Transverse colon (tissue), 4 donors: ENCODE results near the gene CREBZF.

Experiments used
- EP300 ChIP-seq: sonication (generic); formaldehyde crosslinking; IDR thresholded peaks from one replicate; pipeline ENCODE4 v1.6.1; 2017; ENCODE audit warnings: antibody characterized with exemption, low read depth
- POLR2A ChIP-seq: fragments of 450-650 bp; IDR thresholded peaks from one replicate; pipeline ENCODE4 v1.6.1; 2016; ENCODE audit warnings: antibody characterized with exemption, mild to moderate bottlenecking, moderate library complexity
- POLR2AphosphoS5 ChIP-seq, 3 donors: sonication (generic); formaldehyde crosslinking; IDR thresholded peaks; one replicate each; pipeline ENCODE4 v1.6.1; 2016; ENCODE audit warnings: antibody characterized with exemption in 3 of 3
- TF ChIP-seq, protein P1 (sequence below), 5 experiments: fragments of 200-600 bp in 3 of 5; fragments of 450-650 bp in 2 of 5; sonication (generic) in 3 of 5; IDR thresholded peaks; 1 replicate in 2 of 5; 2 replicates in 3 of 5; pipeline ENCODE4 v1.5.1; 2016 to 2017; ENCODE audit warnings: antibody characterized with exemption in 5 of 5, inconsistent platforms in 3 of 5, mild to moderate bottlenecking in 2 of 5, moderate library complexity in 1 of 5

- TF ChIP-seq, protein P1, sequence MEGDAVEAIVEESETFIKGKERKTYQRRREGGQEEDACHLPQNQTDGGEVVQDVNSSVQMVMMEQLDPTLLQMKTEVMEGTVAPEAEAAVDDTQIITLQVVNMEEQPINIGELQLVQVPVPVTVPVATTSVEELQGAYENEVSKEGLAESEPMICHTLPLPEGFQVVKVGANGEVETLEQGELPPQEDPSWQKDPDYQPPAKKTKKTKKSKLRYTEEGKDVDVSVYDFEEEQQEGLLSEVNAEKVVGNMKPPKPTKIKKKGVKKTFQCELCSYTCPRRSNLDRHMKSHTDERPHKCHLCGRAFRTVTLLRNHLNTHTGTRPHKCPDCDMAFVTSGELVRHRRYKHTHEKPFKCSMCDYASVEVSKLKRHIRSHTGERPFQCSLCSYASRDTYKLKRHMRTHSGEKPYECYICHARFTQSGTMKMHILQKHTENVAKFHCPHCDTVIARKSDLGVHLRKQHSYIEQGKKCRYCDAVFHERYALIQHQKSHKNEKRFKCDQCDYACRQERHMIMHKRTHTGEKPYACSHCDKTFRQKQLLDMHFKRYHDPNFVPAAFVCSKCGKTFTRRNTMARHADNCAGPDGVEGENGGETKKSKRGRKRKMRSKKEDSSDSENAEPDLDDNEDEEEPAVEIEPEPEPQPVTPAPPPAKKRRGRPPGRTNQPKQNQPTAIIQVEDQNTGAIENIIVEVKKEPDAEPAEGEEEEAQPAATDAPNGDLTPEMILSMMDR (IDR thresholded peaks at IDR 0.05) = no peak
- TF ChIP-seq POLR2AphosphoS5 (IDR thresholded peaks at IDR 0.05) = peak; percentile 93 to 96 (median 95)
- peak; percentile 88 for TF ChIP-seq POLR2A
- TF ChIP-seq EP300 = peak; percentile 68
Measured at GRCh38 chr11:85627998-85628770, 36.7 kb downstream of the CREBZF start, which contains the start of gene TMEM126B.
